Right lobe of liver (tissue), 6 donors: Measurements from ENCODE around the gene RAB3GAP1. TPM values are rescaled to one million over a fixed set of nuclear protein-coding genes. Genes with fewer than 3 reads are reported as not detected.

Experiments
- ATAC-seq, 4 donors: fragments of 200-7000 bp; cut with Tn5 transposase; one replicate each; pipeline ENCODE4 v1.9.1; 2020; ENCODE audit warnings: mild to moderate bottlenecking in 4 of 4, moderate library complexity in 4 of 4
- DNase-seq, 3 donors: peaks; one replicate each; pipeline ENCODE4 v3.0.0-alpha.2; 2020
- H3K27ac ChIP-seq, 3 donors: fragments of 200-600 bp; one replicate each; pipeline ENCODE4 v1.8.0; 2022
- H3K27me3 ChIP-seq, 2 donors: fragments of 200-600 bp; one replicate each; pipeline ENCODE4 v1.8.0; 2022
- H3K36me3 ChIP-seq, 4 donors: fragments of 200-600 bp; sonication (generic) in 1 of 4; one replicate each; pipeline versions ENCODE4 v1.5.1 to v1.8.0; 2017 to 2022; ENCODE audit warnings: control low read depth in 1 of 4
- H3K4me1 ChIP-seq, 4 donors: fragments of 200-600 bp; sonication (generic) in 1 of 4; one replicate each; pipeline versions ENCODE4 v1.5.1 to v1.8.0; 2017 to 2022; ENCODE audit warnings: control low read depth in 1 of 4
- H3K4me3 ChIP-seq, 3 donors: fragments of 200-600 bp; one replicate each; pipeline ENCODE4 v1.8.0; 2022
- H3K9me3 ChIP-seq, 4 donors: fragments of 200-600 bp; sonication (generic) in 1 of 4; one replicate each; pipeline versions ENCODE4 v1.5.1 to v1.8.0; 2017 to 2022; ENCODE audit warnings: control low read depth in 1 of 4
- POLR2A ChIP-seq: fragments of 450-650 bp; IDR thresholded peaks from one replicate; pipeline ENCODE4 v1.6.1; 2017; ENCODE audit warnings: antibody characterized with exemption, mild to moderate bottlenecking
- WGBS: methylation state at CpG from one replicate; pipeline ENCODE4 v1.1.6; 2018; ENCODE audit warnings: low coverage, low lambda C conversion rate; ENCODE audit not compliant: insufficient coverage; ENCODE audit errors: missing lambda C conversion rate; 5-methylcytosine and 5-hydroxymethylcytosine counted together
- intact Hi-C, 2 donors: fragments of 100-400 bp; cut with DNase I; formaldehyde crosslinking; loops; one replicate each; pipeline versions ENCODE4 v1.11.2 to v1.14.1; 2022
- total RNA-seq, 6 experiments: library from RNA; depleted of rRNA in 2 of 6; stranded (reverse); fragments of >200 nt in 2 of 6; fragmentation: NEBNext Ultra II Directional in 3 of 6; extraction: Animal tissue kit (Norgen Biotek cat#: 25700) in 3 of 6; gene quantifications; one replicate each; pipeline versions ENCODE4 v1.1.0 to v1.2.4, GENCODE V29; 2016 to 2023
- TF ChIP-seq, protein P1 (sequence below), 4 donors: fragments of 200-600 bp in 3 of 4; fragments of 450-650 bp in 1 of 4; IDR thresholded peaks; one replicate each; pipeline versions ENCODE4 v1.5.1 to v1.8.0; 2016 to 2022; ENCODE audit warnings: antibody characterized with exemption in 4 of 4, mild to moderate bottlenecking in 2 of 4
- donor health status: DM: no; HTN: yes; CAD: no.
- donor health status: DM: no; HTN: no; CAD: no.
- donor health status: DM: no; HTN: no; CAD: no.
- donor health status: DM: no; HTN: yes; CAD: no.
- donor health status: DM: no; HTN: yes; CAD: no.

RAB3GAP1 gene
- total RNA-seq, 6 experiments from 2014 or later, result 13.9 to 17.8 (median 15.9) TPM

DNA sequence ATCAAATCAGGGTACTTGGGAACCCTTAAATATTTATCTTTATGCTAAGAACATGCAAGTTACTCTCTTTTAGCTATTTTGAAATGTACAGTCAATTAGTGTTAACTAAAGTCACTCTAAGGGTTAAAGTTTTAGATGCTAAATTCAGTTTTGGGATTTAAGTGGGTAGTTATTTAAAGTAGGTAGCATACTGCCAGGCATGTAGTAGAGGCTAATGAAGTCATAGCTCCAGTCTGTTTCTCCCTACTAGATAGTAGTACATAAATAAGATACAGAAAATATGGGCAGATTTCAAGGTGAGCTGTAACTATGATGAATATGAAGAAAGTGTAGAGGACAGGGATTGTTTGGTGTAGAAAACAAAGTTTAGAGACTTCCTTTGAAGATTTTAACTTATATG is 7.5 kb downstream of the RAB3GAP1 start:
- H3K36me3 ChIP-seq, result peaks cover 0 to 14% (median 4%) of the 10 kb centered on the region in 4 donors
- no peak overlapping the region for H3K27ac ChIP-seq
- H3K27me3 ChIP-seq, result no peaks in the 10 kb centered on the region
- peaks cover 0 to under 1% (median 0%) of the 10 kb centered on the region in 4 donors for H3K4me1 ChIP-seq
- H3K4me3 ChIP-seq, result no peak overlapping the region
- DNase-seq (no peak), ATAC-seq (no peak)
- no peak for TF ChIP-seq POLR2A
- intact Hi-C loops, result no loop called here
- H3K9me3 ChIP-seq, result no peaks in the 10 kb centered on the region

DNA sequence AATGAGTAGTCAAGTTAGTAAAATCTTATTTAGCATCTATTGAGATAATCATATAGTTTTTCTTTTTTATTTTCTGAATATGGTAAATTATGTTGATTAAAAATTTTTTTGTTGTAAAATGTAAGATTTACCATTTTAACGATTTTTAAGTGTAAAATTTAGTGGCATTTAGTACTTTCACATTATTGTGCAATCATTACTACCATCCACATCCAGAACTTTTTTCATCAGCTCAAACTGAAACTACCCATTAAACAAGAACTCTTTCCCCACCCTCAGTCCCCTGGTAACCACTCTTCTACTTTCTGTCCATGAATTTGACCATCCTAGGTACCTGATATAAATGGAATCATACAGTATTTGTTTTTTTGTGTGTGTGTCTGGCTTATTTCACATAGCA is 11.1 kb downstream of the RAB3GAP1 start:
- WGBS, result 35% methylated on average over 1 of the region's 1 CpG
- DNase-seq, result no peak

DNA sequence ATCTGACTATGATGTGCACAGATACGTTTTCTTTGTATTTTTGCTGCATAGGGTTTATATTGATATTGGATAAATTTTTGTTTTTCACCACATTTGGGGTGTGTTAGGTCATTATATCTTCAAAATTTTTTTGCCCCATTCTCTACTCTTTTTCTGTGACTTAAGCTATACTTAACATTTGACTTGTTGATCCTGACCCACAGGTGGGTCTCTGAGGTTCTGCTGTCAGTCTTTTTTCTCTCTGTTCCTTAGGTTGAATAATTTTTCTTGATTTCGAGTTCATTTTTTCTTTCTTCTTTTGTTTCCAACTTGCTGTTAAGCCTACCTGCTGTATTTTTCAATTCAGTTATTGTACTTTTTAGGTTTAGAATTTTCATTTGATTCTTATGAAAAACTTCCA is 12.1 kb downstream of the RAB3GAP1 start:
- Histone ChIP-seq H3K4me1 (no peaks in the 10 kb centered on the region), H3K9me3 (no peaks in the 10 kb centered on the region), H3K4me3 (no peak overlapping the region), H3K27ac (no peak overlapping the region), H3K27me3 (no peaks in the 10 kb centered on the region), H3K36me3 (peaks cover 0 to 14% (median 4%) of the 10 kb centered on the region in 4 donors)
- no peak for ATAC-seq
- intact Hi-C loops, result no loop called here
- 96% methylated on average over 2 of the region's 2 CpGs for WGBS
- DNase-seq, result no peak
- no peak for TF ChIP-seq POLR2A
- TF ChIP-seq, protein P1, sequence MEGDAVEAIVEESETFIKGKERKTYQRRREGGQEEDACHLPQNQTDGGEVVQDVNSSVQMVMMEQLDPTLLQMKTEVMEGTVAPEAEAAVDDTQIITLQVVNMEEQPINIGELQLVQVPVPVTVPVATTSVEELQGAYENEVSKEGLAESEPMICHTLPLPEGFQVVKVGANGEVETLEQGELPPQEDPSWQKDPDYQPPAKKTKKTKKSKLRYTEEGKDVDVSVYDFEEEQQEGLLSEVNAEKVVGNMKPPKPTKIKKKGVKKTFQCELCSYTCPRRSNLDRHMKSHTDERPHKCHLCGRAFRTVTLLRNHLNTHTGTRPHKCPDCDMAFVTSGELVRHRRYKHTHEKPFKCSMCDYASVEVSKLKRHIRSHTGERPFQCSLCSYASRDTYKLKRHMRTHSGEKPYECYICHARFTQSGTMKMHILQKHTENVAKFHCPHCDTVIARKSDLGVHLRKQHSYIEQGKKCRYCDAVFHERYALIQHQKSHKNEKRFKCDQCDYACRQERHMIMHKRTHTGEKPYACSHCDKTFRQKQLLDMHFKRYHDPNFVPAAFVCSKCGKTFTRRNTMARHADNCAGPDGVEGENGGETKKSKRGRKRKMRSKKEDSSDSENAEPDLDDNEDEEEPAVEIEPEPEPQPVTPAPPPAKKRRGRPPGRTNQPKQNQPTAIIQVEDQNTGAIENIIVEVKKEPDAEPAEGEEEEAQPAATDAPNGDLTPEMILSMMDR (IDR thresholded peaks at IDR 0.05), result no peak

More for the DNA sequence above, 11.1 kb downstream of the RAB3GAP1 start:
- peak in 1 of 4 donors; percentile 36 for ATAC-seq
- Histone ChIP-seq H3K36me3 (peaks cover 0 to 14% (median 4%) of the 10 kb centered on the region in 4 donors), H3K9me3 (no peaks in the 10 kb centered on the region), H3K27me3 (no peaks in the 10 kb centered on the region), H3K4me3 (no peak overlapping the region), H3K4me1 (no peaks in the 10 kb centered on the region), H3K27ac (no peak overlapping the region)
- intact Hi-C loops, result no loop called here
- TF ChIP-seq, protein P1 (IDR thresholded peaks at IDR 0.05), result no peak
- TF ChIP-seq POLR2A, result no peak

DNA sequence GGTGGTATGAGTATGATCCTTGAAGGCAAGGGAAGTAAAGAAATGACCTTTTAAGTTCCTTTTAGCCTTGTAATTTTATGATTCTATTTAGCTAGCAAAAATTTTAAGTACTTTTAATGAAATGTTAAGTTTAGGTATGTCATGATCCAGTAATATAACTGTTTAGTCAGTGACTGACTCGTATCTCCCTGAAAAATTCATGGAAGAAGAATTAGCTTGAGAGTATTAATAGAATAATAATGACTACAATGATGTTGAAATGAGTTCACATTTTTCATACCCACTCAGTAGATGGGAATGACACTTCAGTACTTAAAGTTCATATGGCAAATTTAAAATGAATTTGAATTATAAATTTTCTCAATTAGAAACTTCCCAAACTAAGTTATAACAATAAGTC is 14.6 kb downstream of the RAB3GAP1 start:
- H3K4me3 ChIP-seq, result no peak overlapping the region
- TF ChIP-seq, protein P1 (IDR thresholded peaks at IDR 0.05), result no peak
- TF ChIP-seq POLR2A, result no peak
- H3K9me3 ChIP-seq, result no peaks in the 10 kb centered on the region
- 89% methylated on average over 1 of the region's 1 CpG for WGBS
- no peaks in the 10 kb centered on the region for H3K4me1 ChIP-seq
- no peak for DNase-seq
- intact Hi-C loops, result no loop called here
- ATAC-seq, result no peak
- peaks cover 0 to 3% (median 0%) of the 10 kb centered on the region in 4 donors for H3K36me3 ChIP-seq
- H3K27me3 ChIP-seq, result no peaks in the 10 kb centered on the region
- no peak overlapping the region for H3K27ac ChIP-seq

DNA sequence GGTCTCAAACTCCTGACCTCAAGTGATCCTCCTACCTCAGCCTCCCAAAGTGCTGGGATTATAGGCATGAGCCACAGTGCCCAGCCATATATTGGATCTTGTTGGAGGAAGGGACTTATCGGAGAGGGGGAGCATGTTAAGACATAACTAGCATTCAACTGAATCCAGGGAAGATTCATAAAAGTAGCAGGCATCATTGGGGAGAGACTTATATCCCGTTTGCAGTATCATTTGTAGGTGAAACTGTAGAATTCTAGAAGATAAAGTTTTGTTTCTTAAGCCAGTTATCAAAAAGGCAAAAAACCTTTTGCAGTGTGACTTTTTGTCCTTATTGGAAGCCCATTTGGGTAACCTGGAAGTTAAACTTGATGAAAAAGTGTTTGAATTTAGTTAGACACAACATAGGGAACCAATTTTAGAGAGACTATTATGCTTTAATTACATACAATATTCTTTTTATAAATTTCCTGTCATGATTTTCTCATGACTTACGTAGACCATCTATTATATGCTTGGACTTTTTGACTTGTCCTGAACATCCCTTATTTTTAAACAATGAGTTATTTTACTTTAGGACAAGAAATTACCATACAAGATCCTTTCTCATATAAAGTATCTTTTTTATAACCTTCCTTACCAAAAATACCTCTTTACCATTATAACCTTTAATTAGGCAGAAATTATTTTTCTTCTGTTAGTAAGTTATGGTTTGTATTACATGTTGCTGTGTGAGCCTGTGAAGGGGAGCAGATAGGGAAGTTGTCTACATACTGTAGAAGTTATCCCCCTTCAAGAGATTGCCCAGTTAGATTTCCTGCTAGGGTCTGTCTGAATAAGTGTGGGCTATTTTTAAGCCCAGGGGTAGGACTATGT is 20.3 kb downstream of the RAB3GAP1 start:
- no peak for ATAC-seq

More for the DNA sequence above, 20.3 kb downstream of the RAB3GAP1 start:
- Histone ChIP-seq H3K27ac (no peak overlapping the region), H3K27me3 (no peaks in the 10 kb centered on the region), H3K4me1 (no peaks in the 10 kb centered on the region), H3K9me3 (peaks cover 0 to 5% (median 0%) of the 10 kb centered on the region in 4 donors), H3K4me3 (no peak overlapping the region), H3K36me3 (no peaks in the 10 kb centered on the region)
- intact Hi-C loops, result no loop called here
- WGBS, result 93% methylated on average over 3 of the region's 3 CpGs
- DNase-seq, result no peak
- TF ChIP-seq, protein P1 (IDR thresholded peaks at IDR 0.05), result no peak
